T-cell (primary cell): ENCODE measurements around the gene DAPL1. TPM values are rescaled to one million over a fixed set of nuclear protein-coding genes. Genes with fewer than 3 reads are reported as not detected.

Source experiments
- ATAC-seq, 4 experiments: fragments of 200-7000 bp in 3 of 4; fragments of 150-1000 bp in 1 of 4; cut with Tn5 transposase; replicated peaks in 1 of 4; 1 replicate in 3 of 4; 2 replicates in 1 of 4; pipeline ENCODE4 v1.10.0; 2021; ENCODE audit warnings: moderate library complexity in 3 of 4, mild to moderate bottlenecking in 2 of 4, moderate number of reproducible peaks in 1 of 4
- CTCF ChIA-PET, 2 donors: fragments of 300-600 bp; sonication (Branson Sonifier 250); formaldehyde crosslinking; loops; one replicate each; lab custom pipeline; 2022; ENCODE audit warnings: antibody characterized with exemption in 2 of 2; lab: Charles Lee
- POLR2A ChIA-PET, 2 donors: fragments of 300-600 bp; sonication (Branson Sonifier 250); formaldehyde crosslinking; loops; one replicate each; lab custom pipeline; 2022; ENCODE audit warnings: antibody characterized with exemption in 2 of 2; lab: Charles Lee
- DNase-seq, 35 experiments: peaks; one replicate each; pipeline versions ENCODE4 v3.0.0 to v3.0.0-alpha.2; 2013 to 2023
- H3K27ac ChIP-seq: one replicate; pipeline ENCODE4 v1.5.1; 2013; ENCODE audit warnings: low read length
- H3K27me3 ChIP-seq, 2 experiments: replicated peaks in 1 of 2; 1 replicate in 1 of 2; 2 replicates in 1 of 2; pipeline versions ENCODE4 v1.6.1 to v1.7.0; 2013; ENCODE audit warnings: low read length in 1 of 2, mixed read lengths in 1 of 2; ENCODE audit not compliant: control insufficient read depth in 2 of 2, insufficient read depth in 2 of 2; ENCODE audit errors: extremely low read depth in 1 of 2
- H3K36me3 ChIP-seq, 2 donors: 1 replicate in 1 of 2; 2 replicates in 1 of 2; pipeline versions ENCODE4 v1.6.1 to v1.7.0; 2013; ENCODE audit warnings: low read length in 1 of 2; ENCODE audit not compliant: control insufficient read depth in 2 of 2, insufficient read depth in 1 of 2; ENCODE audit errors: extremely low read depth in 1 of 2
- H3K4me1 ChIP-seq, 2 experiments: 1 replicate in 1 of 2; 2 replicates in 1 of 2; pipeline versions ENCODE4 v1.6.1 to v1.7.0; 2013; ENCODE audit warnings: low read length in 2 of 2, mixed read lengths in 1 of 2; ENCODE audit not compliant: insufficient read depth in 2 of 2, control insufficient read depth in 1 of 2; ENCODE audit errors: extremely low read depth in 1 of 2
- H3K4me3 ChIP-seq, 2 donors: 1 replicate in 1 of 2; 2 replicates in 1 of 2; pipeline versions ENCODE4 v1.5.1 to v1.7.0; 2013; ENCODE audit warnings: mild to moderate bottlenecking in 2 of 2, low read length in 1 of 2, moderate library complexity in 1 of 2; ENCODE audit not compliant: control insufficient read depth in 1 of 2; ENCODE audit errors: extremely low read depth in 1 of 2
- H3K9me3 ChIP-seq: 2 replicates; pipeline ENCODE4 v1.7.0; 2013
- H3K27ac Mint-ChIP-seq, 2 donors: one replicate each; pipeline ENCODE4 v1.8.0; 2020 to 2021; ENCODE audit warnings: mild to moderate bottlenecking in 2 of 2, mixed read lengths in 2 of 2
- H3K27me3 Mint-ChIP-seq, 2 donors: one replicate each; pipeline ENCODE4 v1.8.0; 2021 to 2022; ENCODE audit warnings: mixed read lengths in 2 of 2
- H3K36me3 Mint-ChIP-seq: one replicate; pipeline ENCODE4 v1.8.0; 2021; ENCODE audit warnings: mixed read lengths
- H3K4me1 Mint-ChIP-seq, 3 donors: one replicate each; pipeline ENCODE4 v1.8.0; 2020 to 2022; ENCODE audit warnings: mixed read lengths in 3 of 3, mild to moderate bottlenecking in 1 of 3
- H3K4me3 Mint-ChIP-seq, 3 donors: one replicate each; pipeline ENCODE4 v1.8.0; 2020 to 2022; ENCODE audit warnings: mild to moderate bottlenecking in 3 of 3, mixed read lengths in 3 of 3, moderate library complexity in 3 of 3
- H3K9me3 Mint-ChIP-seq, 3 donors: one replicate each; pipeline ENCODE4 v1.8.0; 2020 to 2022; ENCODE audit warnings: mixed read lengths in 3 of 3
- WGBS: methylation state at CpG from one replicate; pipeline ENCODE4 v1.1.5; 2013; ENCODE audit warnings: missing lambda C conversion rate; ENCODE audit not compliant: insufficient coverage; 5-methylcytosine and 5-hydroxymethylcytosine counted together
- total RNA-seq, 35 experiments: library from RNA in 6 of 35; stranded (reverse) in 6 of 35; fragments of 120-200 nt in 1 of 35; gene quantifications; one replicate each; pipeline versions ENCODE4 v1.2.1 to v1.2.4 and lab custom pipeline; 2013 to 2026

DAPL1 gene
- total RNA-seq, 5 donors from 2014 or later (not counting 1 experiment from before 2014, with no cell fraction given): not detected

GRCh38 chr2:158760887-158761286, 34.2 kb upstream of the DAPL1 start:
- 71% methylated on average over 1 of the region's 1 CpG for WGBS
- ATAC-seq: no peak
- no peak overlapping the region for H3K4me3 ChIP-seq
- no peaks in the 10 kb centered on the region for H3K36me3 Mint-ChIP-seq
- peaks cover 0 to 6% of the 10 kb centered on the region in 2 experiments for H3K27me3 ChIP-seq
- H3K9me3 ChIP-seq: no peaks in the 10 kb centered on the region
- no peak overlapping the region for H3K27ac Mint-ChIP-seq
- H3K27me3 Mint-ChIP-seq: peaks cover 0 to 3% of the 10 kb centered on the region in 2 donors
- no peaks in the 10 kb centered on the region for H3K36me3 ChIP-seq
- POLR2A ChIA-PET: no interaction called here
- H3K4me1 Mint-ChIP-seq: no peaks in the 10 kb centered on the region
- no peak overlapping the region for H3K4me3 Mint-ChIP-seq
- H3K4me1 ChIP-seq: no peaks in the 10 kb centered on the region
- H3K27ac ChIP-seq: no peak overlapping the region
- DNase-seq: no peak
- CTCF ChIA-PET: interaction anchor here in 1 of 2 donors (1.3 kb wide), 1 partner anchor 736 kb away, joined by 3 read pairs; no protein-coding TSS in a partner anchor
- H3K9me3 Mint-ChIP-seq: no peaks in the 10 kb centered on the region

- no peaks in the 10 kb centered on the region for H3K4me1 ChIP-seq
- H3K4me3 ChIP-seq: no peak overlapping the region
- H3K9me3 ChIP-seq: no peaks in the 10 kb centered on the region
- H3K27ac ChIP-seq: no peak overlapping the region
- peaks cover 0 to 6% of the 10 kb centered on the region in 2 experiments for H3K27me3 ChIP-seq
- Mint-ChIP-seq H3K4me3 (no peak overlapping the region), H3K27ac (no peak overlapping the region), H3K27me3 (peaks cover 0 to 3% of the 10 kb centered on the region in 2 donors), H3K4me1 (no peaks in the 10 kb centered on the region), H3K36me3 (no peaks in the 10 kb centered on the region), H3K9me3 (no peaks in the 10 kb centered on the region)
- H3K36me3 ChIP-seq: no peaks in the 10 kb centered on the region
- POLR2A ChIA-PET: no interaction called here
- ATAC-seq: no peak
- DNase-seq: no peak
- CTCF ChIA-PET: interaction anchor here in 1 of 2 donors (0.5 to 0.6 kb wide), 3 partner anchors 10 to 759 kb away, joined by 3 to 4 read pairs (median 3); no protein-coding TSS in a partner anchor
- WGBS: 83% methylated on average over 1 of the region's 4 CpGs
These were observed 33.5 kb upstream of the DAPL1 start for GRCh38 chr2:158761621-158762020.

GRCh38 chr2:158762336-158762735, 32.8 kb upstream of the DAPL1 start:
- H3K36me3 Mint-ChIP-seq: no peaks in the 10 kb centered on the region
- ChIA-PET POLR2A (no interaction called here), CTCF (interaction anchor here in 1 of 2 donors (0.5 kb wide), 1 partner anchor 11 kb away, joined by 3 read pairs; no protein-coding TSS in a partner anchor)
- Histone ChIP-seq H3K4me1 (no peaks in the 10 kb centered on the region), H3K4me3 (no peak overlapping the region), H3K36me3 (no peaks in the 10 kb centered on the region), H3K27me3 (peaks cover 0 to 4% of the 10 kb centered on the region in 2 experiments), H3K9me3 (no peaks in the 10 kb centered on the region), H3K27ac (no peak overlapping the region)
- no peak overlapping the region for H3K27ac Mint-ChIP-seq
- no peaks in the 10 kb centered on the region for H3K9me3 Mint-ChIP-seq
- DNase-seq (no peak), ATAC-seq (no peak)
- H3K27me3 Mint-ChIP-seq: peaks cover 0 to 3% of the 10 kb centered on the region in 2 donors
- H3K4me1 Mint-ChIP-seq: no peaks in the 10 kb centered on the region
- no peak overlapping the region for H3K4me3 Mint-ChIP-seq
- WGBS: no CpG with 5 or more reads among the region's 3 CpGs

- Mint-ChIP-seq H3K36me3 (no peaks in the 10 kb centered on the region), H3K27ac (no peak overlapping the region), H3K4me1 (no peaks in the 10 kb centered on the region), H3K27me3 (peaks cover 0 to 3% of the 10 kb centered on the region in 2 donors), H3K9me3 (no peaks in the 10 kb centered on the region), H3K4me3 (no peak overlapping the region)
- no peak overlapping the region for H3K4me3 ChIP-seq
- POLR2A ChIA-PET: no interaction called here
- H3K4me1 ChIP-seq: no peaks in the 10 kb centered on the region
- H3K9me3 ChIP-seq: no peaks in the 10 kb centered on the region
- no peaks in the 10 kb centered on the region for H3K27me3 ChIP-seq
- no peak overlapping the region for H3K27ac ChIP-seq
- ATAC-seq: no peak
- H3K36me3 ChIP-seq: no peaks in the 10 kb centered on the region
- CTCF ChIA-PET: no interaction called here
- DNase-seq: no peak
These were observed 28.6 kb upstream of the DAPL1 start for GRCh38 chr2:158766524-158766923.

- no peaks in the 10 kb centered on the region for H3K4me1 Mint-ChIP-seq
- Histone ChIP-seq H3K9me3 (no peaks in the 10 kb centered on the region), H3K27ac (no peak overlapping the region), H3K36me3 (no peaks in the 10 kb centered on the region), H3K4me3 (no peak overlapping the region), H3K4me1 (no peaks in the 10 kb centered on the region), H3K27me3 (peaks cover 0 to 3% of the 10 kb centered on the region in 2 experiments)
- no peak for ATAC-seq
- POLR2A ChIA-PET: no interaction called here
- 86% methylated on average over 5 of the region's 8 CpGs for WGBS
- no peak overlapping the region for H3K27ac Mint-ChIP-seq
- no peaks in the 10 kb centered on the region for H3K9me3 Mint-ChIP-seq
- no peaks in the 10 kb centered on the region for H3K27me3 Mint-ChIP-seq
- no peak overlapping the region for H3K4me3 Mint-ChIP-seq
- CTCF ChIA-PET: no interaction called here
- no peaks in the 10 kb centered on the region for H3K36me3 Mint-ChIP-seq
- DNase-seq: no peak
These were observed 22.6 kb upstream of the DAPL1 start for GRCh38 chr2:158772306-158773078.

GRCh38 chr2:158773121-158773520, 22.0 kb upstream of the DAPL1 start:
- no peak for ATAC-seq
- H3K27ac ChIP-seq: no peak overlapping the region
- Mint-ChIP-seq H3K36me3 (no peaks in the 10 kb centered on the region), H3K27ac (no peak overlapping the region), H3K27me3 (no peaks in the 10 kb centered on the region), H3K4me3 (no peak overlapping the region), H3K4me1 (no peaks in the 10 kb centered on the region), H3K9me3 (no peaks in the 10 kb centered on the region)
- ChIA-PET CTCF (interaction anchor here in 1 of 2 donors (0.7 kb wide), 1 partner anchor 1567 kb away, joined by 11 read pairs; no protein-coding TSS in a partner anchor), POLR2A (no interaction called here)
- no peaks in the 10 kb centered on the region for H3K4me1 ChIP-seq
- no peaks in the 10 kb centered on the region for H3K9me3 ChIP-seq
- no CpG with 5 or more reads among the region's 1 CpG for WGBS
- H3K27me3 ChIP-seq: peaks cover 0 to 3% of the 10 kb centered on the region in 2 experiments
- H3K36me3 ChIP-seq: no peaks in the 10 kb centered on the region
- no peak overlapping the region for H3K4me3 ChIP-seq
- DNase-seq: no peak
